Fibroblast of lung (primary cell): ENCODE measurements around the gene CCM2L.

Experiments
- CTCF ChIP-seq, 2 donors: IDR thresholded peaks in 1 of 2; conservative IDR thresholded peaks in 1 of 2; 1 replicate in 1 of 2; 2 replicates in 1 of 2; pipeline ENCODE4 v1.5.1; 2011 to 2012; ENCODE audit warnings: low read length in 2 of 2, control low read depth in 1 of 2, inconsistent platforms in 1 of 2, low read depth in 1 of 2, mild to moderate bottlenecking in 1 of 2
- EZH2 ChIP-seq: IDR thresholded peaks from 2 replicates; pipeline ENCODE4 v1.5.1; 2012; ENCODE audit warnings: low read length, control low read depth, mild to moderate bottlenecking; ENCODE audit errors: missing control alignments

- TF ChIP-seq EZH2 (no peak), CTCF (conservative IDR thresholded peaks at IDR 0.05 in 1 of 2, IDR thresholded peaks at IDR 0.05 in 1 of 2; ENCODE audit: low read depth in 1 of 2, low read length in 2 of 2) (no peak)
Observed at GRCh38 chr20:32068174-32068573, 57.9 kb downstream of the CCM2L start.
